Measurements from ENCODE around the gene C22orf15. TPM values are rescaled to one million over a fixed set of nuclear protein-coding genes. Genes with fewer than 3 reads are reported as not detected.

Gene C22orf15
- total and polyA plus RNA-seq, 9 of the 15 experiments (the other 6 are each of a cell fraction or from before 2014, with no cell fraction given) = 0.07 TPM; not detected in 8

- intact Hi-C loops (cut with micrococcal nuclease) = loop anchor here (10.0 kb wide), 1 partner anchor 139 kb away; no protein-coding TSS in a partner anchor
Observed at GRCh38 chr22:23763579-23763945, 772 bp downstream of the C22orf15 start.

More at GRCh38 chr22:23763579-23763945, 772 bp downstream of the C22orf15 start:
- CTCF ChIA-PET (ENCODE audit: low intra/inter-chr PET ratio) = no interaction called here
- TF ChIP-seq TAF9B (IDR thresholded peaks at IDR 0.05; ENCODE audit: partially characterized antibody) (no peak), ZNF449 (CRISPR knock-in tag; IDR thresholded peaks at IDR 0.05) (no peak), XRCC3 (IDR thresholded peaks at IDR 0.05) (no peak), E2F8 (IDR thresholded peaks at IDR 0.05; ENCODE audit: low read depth, partially characterized antibody) (no peak), POLR2AphosphoS5 (IDR thresholded peaks at IDR 0.05; ENCODE audit: control insufficient read depth, insufficient read depth, low read depth, low read length) (peak; percentile 12; the same call in 1 of the 2 replicates), BMI1 (IDR thresholded peaks at IDR 0.05; ENCODE audit: low read length) (no peak), RBFOX2 (IDR thresholded peaks at IDR 0.05; ENCODE audit: low read depth, low read length) (peak; percentile 54), TOE1 (IDR thresholded peaks at IDR 0.05; ENCODE audit: borderline replicate concordance) (no peak), TOE1 (CRISPR knock-in tag; IDR thresholded peaks at IDR 0.05; ENCODE audit: borderline replicate concordance, low read depth) (no peak), POLR2G (IDR thresholded peaks at IDR 0.05; ENCODE audit: low read depth, low read length) (peak; percentile 68), ZNF253 (CRISPR knock-in tag; conservative IDR thresholded peaks at IDR 0.05) (no peak), NBN (IDR thresholded peaks at IDR 0.05; ENCODE audit: low read depth) (no peak), MYNN (IDR thresholded peaks at IDR 0.05) (0 out of 2 replicates have a peak, but pooled peaks have one; percentile 9), MYNN (CRISPR knock-in tag; IDR thresholded peaks at IDR 0.05) (no peak), SAFB (IDR thresholded peaks at IDR 0.05; ENCODE audit: borderline replicate concordance, low read depth, low read length) (no peak)
- Histone ChIP-seq H4K20me1 (replicated peaks; ENCODE audit: control insufficient read depth, insufficient read depth, low read length) (peaks cover 23% of the 10 kb centered on the region), H3K27me3 (ENCODE audit: control insufficient read depth in 2 of 2, insufficient read depth in 2 of 2, low read length in 2 of 2) (no peaks in the 10 kb centered on the region), H3K4me3 (no peak overlapping the region), H3K9me1 (ENCODE audit: control insufficient read depth, insufficient read depth, low read length) (peaks cover 6% of the 10 kb centered on the region), H3K36me3 (ENCODE audit: control insufficient read depth, insufficient read depth, low read length) (peaks cover 24% of the 10 kb centered on the region), H2AFZ (ENCODE audit: low read depth, low read length) (no peak overlapping the region), H3K4me1 (replicated peaks in 1 of 2; ENCODE audit: control insufficient read depth in 2 of 2, insufficient read depth in 2 of 2, low read length in 2 of 2) (peaks cover 26 to 50% of the 10 kb centered on the region in 2 experiments; a peak in 4 of 5 replicates), H3K9ac (ENCODE audit: insufficient read depth in 1 of 2, low read depth in 2 of 2, low read length in 2 of 2) (peak overlapping the region in 1 of 2 experiments; percentile 35; a peak in 2 of 4 replicates), H3K9me3 (replicated peaks; ENCODE audit: control insufficient read depth, insufficient read depth, low read depth, low read length) (no peaks in the 10 kb centered on the region), H3K79me2 (ENCODE audit: control insufficient read depth, insufficient read depth, low read length) (peaks cover 34% of the 10 kb centered on the region), H3K27ac (ENCODE audit: extremely low read depth, low read depth, low read length) (no peak overlapping the region), H3K4me2 (ENCODE audit: insufficient read depth, low read length) (no peak overlapping the region)
- ATAC-seq (peak; percentile 16), DNase-seq (ENCODE audit: extremely low read depth in 1 of 4, low spot score in 3 of 4) (peak in 3 of 4 experiments; percentile 23 to 35 (median 29)), FAIRE-seq (no peak)
- WGBS (ENCODE audit: insufficient coverage, low coverage, missing lambda C conversion rate) = 34% methylated on average over 11 of the region's 17 CpGs
- POLR2A ChIA-PET = interaction anchor here (0.6 to 1.1 kb wide), 3 partner anchors 8 to 82 kb away, joined by 3 read pairs; no protein-coding TSS in a partner anchor
- in situ Hi-C loops (cut with MboI) = no loop called here
- BruUV-seq (replicated peaks) = no TSS peak
